Ovary (tissue), 3 donors: ENCODE measurements around the gene ZSWIM8.

ENCODE experiments used
- CTCF ChIP-seq, 3 donors: fragments of 450-650 bp in 2 of 3; fragments of 200-600 bp in 1 of 3; IDR thresholded peaks; one replicate each; pipeline versions ENCODE4 v1.5.1 to v1.8.0; 2016 to 2022; ENCODE audit warnings: antibody characterized with exemption in 3 of 3, mild to moderate bottlenecking in 1 of 3
- EP300 ChIP-seq: sonication (generic); formaldehyde crosslinking; IDR thresholded peaks from one replicate; pipeline ENCODE4 v1.6.1; 2017; ENCODE audit warnings: antibody characterized with exemption
- POLR2A ChIP-seq: fragments of 450-650 bp; IDR thresholded peaks from one replicate; pipeline ENCODE4 v1.6.1; 2017; ENCODE audit warnings: antibody characterized with exemption, mild to moderate bottlenecking, moderate library complexity
- donor health status: DM: no; HTN: no; CAD: no.

DNA sequence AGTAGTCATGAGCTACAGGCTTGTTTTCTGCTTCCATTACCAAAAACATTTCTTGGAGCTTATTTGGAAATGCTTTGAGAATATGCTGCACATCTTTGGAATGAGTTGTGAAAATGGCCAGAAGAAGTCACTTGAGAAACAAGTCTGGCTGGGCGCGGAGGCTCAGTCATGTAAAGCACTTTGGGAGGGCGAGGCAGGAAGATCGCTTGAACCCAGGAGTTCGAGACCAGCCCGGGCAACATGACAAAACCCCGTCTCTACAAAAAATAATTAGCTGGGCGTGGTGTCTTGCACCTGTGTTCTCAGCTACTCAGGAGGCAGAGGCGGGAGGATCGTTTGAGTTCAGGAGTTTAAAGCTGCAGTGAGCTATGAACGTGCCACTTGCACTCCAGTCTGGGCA, 4.4 kb upstream of the ZSWIM8 start:
- TF ChIP-seq CTCF (IDR thresholded peaks at IDR 0.05) (no peak), POLR2A (no peak), EP300 (no peak)
